GM12878 (cell line): Measurements from ENCODE around the gene TBC1D1. TPM values are rescaled to one million over a fixed set of nuclear protein-coding genes. Genes with fewer than 3 reads are reported as not detected.

Experiments
- ATAC-seq: fragments of 200-7000 bp; cut with Tn5 transposase; 3 replicates; pipeline ENCODE4 v1.9.1; 2020; ENCODE audit warnings: mild to moderate bottlenecking, moderate library complexity
- BruUV-seq: library from RNA; stranded (reverse); fragments of 400-500 nt; replicated peaks from 2 replicates; lab custom pipeline; 2021; lab: Mats Ljungman, UMichigan
- CTCF ChIA-PET: fragments of 300-600 bp; sonication (Branson Sonifier 250); formaldehyde crosslinking; extraction: SDS; loops from one replicate; lab custom pipeline; 2021; ENCODE audit warnings: inconsistent platforms; lab: Yijun Ruan, JAX
- POLR2A ChIA-PET: fragments of 350-600 bp; formaldehyde crosslinking; extraction: SDS; loops from one replicate; lab custom pipeline; 2021; ENCODE audit warnings: inconsistent platforms; lab: Charles Lee
- RAD21 ChIA-PET: fragments of 300-600 bp; sonication (Branson Sonifier 250); formaldehyde crosslinking; loops from one replicate; lab custom pipeline; 2023; ENCODE audit warnings: antibody characterized with exemption; ENCODE audit not compliant: unreplicated experiment; lab: Charles Lee
- SMC1A ChIA-PET: fragments of 300-600 bp; sonication (Branson Sonifier 250); formaldehyde crosslinking; loops from one replicate; lab custom pipeline; 2023; ENCODE audit not compliant: unreplicated experiment, uncharacterized antibody; lab: Charles Lee
- DNase-seq: peaks from one replicate; pipeline ENCODE4 v3.0.0-alpha.2; 2011; ENCODE audit warnings: low read depth, low spot score
- FAIRE-seq: peaks from 3 replicates; lab custom pipeline; 2011; peaks lifted over from hg19 to GRCh38; lab: Jason Lieb, UNC
- H2AFZ ChIP-seq: 2 replicates; pipeline ENCODE4 v1.6.0; 2011; ENCODE audit warnings: low read depth, low read length, control low read depth; ENCODE audit not compliant: control insufficient read depth
- H3K27ac ChIP-seq: 2 replicates; pipeline ENCODE4 v1.5.1; 2011; ENCODE audit warnings: control low read depth; ENCODE audit not compliant: control insufficient read depth, insufficient read depth
- H3K27me3 ChIP-seq, 2 experiments: replicated peaks in 1 of 2; 2 replicates each; pipeline versions ENCODE4 v1.6.0 to v1.6.1; 2011; ENCODE audit warnings: low read length in 1 of 2; ENCODE audit not compliant: control insufficient read depth in 2 of 2, insufficient read depth in 2 of 2
- H3K36me3 ChIP-seq, 2 experiments: 2 replicates each; pipeline ENCODE4 v1.5.1; 2011; ENCODE audit warnings: low read length in 1 of 2; ENCODE audit not compliant: control insufficient read depth in 2 of 2, insufficient read depth in 2 of 2
- H3K4me1 ChIP-seq: 2 replicates; pipeline ENCODE4 v1.6.1; 2011; ENCODE audit warnings: mild to moderate bottlenecking, low read length, moderate library complexity, mixed read lengths; ENCODE audit not compliant: control insufficient read depth, insufficient read depth
- H3K4me2 ChIP-seq: 2 replicates; pipeline ENCODE4 v1.6.0; 2011; ENCODE audit warnings: control low read depth; ENCODE audit not compliant: control insufficient read depth, insufficient read depth
- H3K4me3 ChIP-seq: fragments of 200-600 bp; sonication (generic); 2 replicates; pipeline ENCODE4 v1.5.1; 2016
- H3K79me2 ChIP-seq: 2 replicates; pipeline ENCODE4 v1.6.0; 2011; ENCODE audit warnings: low read length; ENCODE audit not compliant: control insufficient read depth, insufficient read depth
- H3K9ac ChIP-seq: 2 replicates; pipeline ENCODE4 v1.8.0; 2011; ENCODE audit warnings: low read length, control low read depth, mixed read lengths; ENCODE audit not compliant: control insufficient read depth, insufficient read depth
- H3K9me3 ChIP-seq: replicated peaks from 3 replicates; pipeline ENCODE4 v1.5.1; 2011; ENCODE audit warnings: mild to moderate bottlenecking, low read length; ENCODE audit not compliant: control insufficient read depth, insufficient read depth
- H4K20me1 ChIP-seq: 2 replicates; pipeline ENCODE4 v1.6.0; 2011; ENCODE audit not compliant: control insufficient read depth, insufficient read depth
- BACH1 ChIP-seq: fragments of 450-650 bp; IDR thresholded peaks from 2 replicates; pipeline ENCODE4 v1.6.1; 2017; ENCODE audit warnings: mild to moderate bottlenecking, borderline replicate concordance
- CHD1 ChIP-seq: IDR thresholded peaks from 2 replicates; pipeline ENCODE4 v1.6.1; 2012; ENCODE audit warnings: low read depth, low read length, improper control_type of control experiment
- CREB1 ChIP-seq: IDR thresholded peaks from 2 replicates; pipeline ENCODE4 v1.6.1; 2012; ENCODE audit warnings: low read depth, mild to moderate bottlenecking, inconsistent platforms
- NFXL1 ChIP-seq: fragments of 450-650 bp; IDR thresholded peaks from 2 replicates; pipeline ENCODE4 v1.6.1; 2017; ENCODE audit warnings: antibody characterized with exemption, mild to moderate bottlenecking, borderline replicate concordance
- POLR2AphosphoS2 ChIP-seq: IDR thresholded peaks from 2 replicates; pipeline ENCODE4 v1.6.1; 2011; ENCODE audit warnings: low read depth, mild to moderate bottlenecking, low read length, improper control_type of control experiment, moderate library complexity
- SMAD5 ChIP-seq: IDR thresholded peaks from 2 replicates; pipeline ENCODE4 v1.6.1; 2016; ENCODE audit warnings: antibody characterized with exemption, low read depth
- SMARCA5 ChIP-seq: fragments of 450-650 bp; IDR thresholded peaks from 2 replicates; pipeline ENCODE4 v1.6.1; 2017; ENCODE audit warnings: mild to moderate bottlenecking
- SREBF1 ChIP-seq: IDR thresholded peaks from 2 replicates; pipeline ENCODE4 v1.6.1; 2012; ENCODE audit warnings: mild to moderate bottlenecking, low read length
- SREBF2 ChIP-seq: IDR thresholded peaks from 2 replicates; pipeline ENCODE4 v1.6.1; 2012; ENCODE audit warnings: mild to moderate bottlenecking, low read length
- ZNF384 ChIP-seq: IDR thresholded peaks from 2 replicates; pipeline ENCODE4 v1.6.1; 2012; ENCODE audit warnings: low read depth, mild to moderate bottlenecking, low read length, improper control_type of control experiment, borderline replicate concordance
- WGBS: methylation state at CpG from one replicate; pipeline ENCODE4 v1.1.6; 2016; ENCODE audit warnings: low lambda C conversion rate; ENCODE audit not compliant: insufficient replicate concordance, insufficient coverage; ENCODE audit errors: missing lambda C conversion rate; 5-methylcytosine and 5-hydroxymethylcytosine counted together
- in situ Hi-C: fragments of 300-500 bp; cut with MboI; formaldehyde crosslinking; loops from 9 replicates; pipeline ENCODE4 v1.14.3; 2018; ENCODE audit warnings: mixed read lengths
- intact Hi-C: fragments of 100-400 bp; cut with micrococcal nuclease; formaldehyde crosslinking; loops from one replicate; pipeline ENCODE4 v1.14.2; 2022; ENCODE audit not compliant: unreplicated experiment
- polyA plus RNA-seq, 11 experiments: library from polyadenylated mRNA; depleted of rRNA in 4 of 11; unstranded in 6 of 11; stranded (reverse) in 5 of 11; fragments of >200 nt; fragmentation: Nextera tagmentation in 4 of 11; fragmentation: Illumina TruSeq in 1 of 11; extraction: Ambion mirVana in 4 of 11; extraction: Trizol in 1 of 11; gene quantifications; 1 replicate in 1 of 11; 2 replicates in 10 of 11; pipeline versions ENCODE4 v1.2.1 to v1.2.3, GENCODE V29; 2011 to 2016; ENCODE audit warnings: inconsistent platforms in 2 of 11, missing spikeins in 2 of 11, low read depth in 1 of 11
- total RNA-seq, 4 experiments: library from RNA; depleted of rRNA in 3 of 4; stranded (reverse); fragments of >200 nt in 3 of 4; fragmentation: Illumina TruSeq in 1 of 4; extraction: Trizol in 1 of 4; gene quantifications; 2 replicates each; pipeline versions ENCODE4 v1.2.1 to v1.2.3, GENCODE V29; 2013 to 2021
- TF ChIP-seq, protein P1 (sequence below): IDR thresholded peaks from 2 replicates; pipeline ENCODE4 v1.6.1; 2011; ENCODE audit warnings: mild to moderate bottlenecking, low read depth, low read length, moderate library complexity; ENCODE audit not compliant: insufficient replicate concordance

The TBC1D1 gene
- total and polyA plus RNA-seq, 10 of the 15 experiments (the other 5 are each of a cell fraction or from before 2014, with no cell fraction given), result 5.3 to 102 (median 57.8) TPM

DNA sequence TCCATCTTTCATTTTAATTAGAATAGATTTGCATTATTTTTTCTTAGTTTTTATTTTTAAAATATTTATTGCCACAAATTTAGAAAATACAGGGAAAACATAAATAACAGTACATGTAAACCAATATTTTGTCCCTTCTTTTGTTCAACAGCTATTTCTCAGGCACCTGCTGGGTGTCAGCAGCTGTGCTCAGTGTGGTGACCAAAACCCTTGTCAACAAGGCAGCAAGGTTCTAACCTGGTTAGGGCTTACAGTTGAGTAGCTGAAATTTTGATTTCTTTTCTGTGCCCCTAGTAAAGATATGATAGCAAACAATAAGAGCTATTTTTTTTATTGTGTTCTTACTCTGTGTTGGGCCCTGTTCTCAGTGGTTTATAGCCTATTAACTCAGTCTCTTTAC, 197.4 kb downstream of the TBC1D1 start:
- ChIA-PET CTCF (no interaction called here), RAD21 (interaction anchor here (0.5 to 1.0 kb wide), 2 partner anchors 8 to 89 kb away, joined by 3 read pairs; no protein-coding TSS in a partner anchor), POLR2A (interaction anchor here (1.8 kb wide), 1 partner anchor 44 kb away, joined by 5 read pairs; no protein-coding TSS in a partner anchor), SMC1A (interaction anchor here (0.7 to 3.0 kb wide), 6 partner anchors 10 to 40 kb away, joined by 3 to 10 read pairs (median 6); no protein-coding TSS in a partner anchor)
- Histone ChIP-seq H3K27me3 (no peaks in the 10 kb centered on the region), H3K36me3 (peaks cover 0 to 19% of the 10 kb centered on the region in 2 experiments; a peak in 2 of 4 replicates), H3K9ac (no peak overlapping the region), H3K4me1 (peaks cover 10% of the 10 kb centered on the region), H3K79me2 (no peaks in the 10 kb centered on the region), H3K4me3 (no peak overlapping the region), H4K20me1 (no peaks in the 10 kb centered on the region), H2AFZ (no peak overlapping the region), H3K4me2 (no peak overlapping the region), H3K27ac (no peak overlapping the region), H3K9me3 (no peaks in the 10 kb centered on the region)
- DNase-seq (no peak), ATAC-seq (no peak), FAIRE-seq (no peak)
- BruUV-seq, result no TSS peak
- intact Hi-C loops (no loop called here), in situ Hi-C loops (no loop called here)
- TF ChIP-seq BACH1, result no peak

DNA sequence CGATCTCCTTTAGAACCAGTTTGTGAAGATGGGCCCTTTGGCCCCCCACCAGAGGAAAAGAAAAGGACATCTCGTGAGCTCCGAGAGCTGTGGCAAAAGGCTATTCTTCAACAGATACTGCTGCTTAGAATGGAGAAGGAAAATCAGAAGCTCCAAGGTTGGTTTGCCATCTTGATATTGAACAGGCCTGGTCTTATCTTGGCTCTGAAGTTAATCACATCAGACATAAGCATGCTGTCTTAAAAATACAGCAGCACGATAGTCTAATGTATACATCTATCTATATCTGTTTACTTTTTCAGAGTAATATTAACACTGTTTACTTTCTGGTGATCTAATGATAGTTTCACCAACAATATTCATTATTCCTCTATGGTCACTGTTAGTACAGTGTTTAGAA, 199.1 kb downstream of the TBC1D1 start:
- H2AFZ ChIP-seq, result no peak overlapping the region
- H3K27me3 ChIP-seq, result no peaks in the 10 kb centered on the region
- in situ Hi-C loops, result no loop called here
- DNase-seq, result no peak
- H4K20me1 ChIP-seq, result no peaks in the 10 kb centered on the region
- no peak for FAIRE-seq
- no peaks in the 10 kb centered on the region for H3K9me3 ChIP-seq
- SMC1A ChIA-PET, result interaction anchor here (0.6 to 3.0 kb wide), 12 partner anchors 8 to 89 kb away, joined by 3 to 12 read pairs (median 5); no protein-coding TSS in a partner anchor
- H3K9ac ChIP-seq, result no peak overlapping the region
- RAD21 ChIA-PET, result interaction anchor here (0.5 to 1.8 kb wide), 6 partner anchors 11 to 161 kb away, joined by 3 to 5 read pairs (median 4); no protein-coding TSS in a partner anchor
- H3K79me2 ChIP-seq, result no peaks in the 10 kb centered on the region
- no peak overlapping the region for H3K4me2 ChIP-seq
- no TSS peak for BruUV-seq
- peak overlapping the region; percentile 33; the same call in 1 of the 2 replicates for H3K27ac ChIP-seq
- H3K4me3 ChIP-seq, result no peak overlapping the region
- CTCF ChIA-PET, result interaction anchor here (0.6 to 2.1 kb wide), 8 partner anchors 8 to 449 kb away, joined by 3 to 11 read pairs (median 3); no protein-coding TSS in a partner anchor
- TF ChIP-seq NFXL1 (no peak), SMARCA5 (no peak), CREB1 (no peak), SREBF1 (no peak), ZNF384 (no peak), SREBF2 (no peak), CHD1 (no peak), SMAD5 (no peak), POLR2AphosphoS2 (no peak)
- TF ChIP-seq, protein P1, sequence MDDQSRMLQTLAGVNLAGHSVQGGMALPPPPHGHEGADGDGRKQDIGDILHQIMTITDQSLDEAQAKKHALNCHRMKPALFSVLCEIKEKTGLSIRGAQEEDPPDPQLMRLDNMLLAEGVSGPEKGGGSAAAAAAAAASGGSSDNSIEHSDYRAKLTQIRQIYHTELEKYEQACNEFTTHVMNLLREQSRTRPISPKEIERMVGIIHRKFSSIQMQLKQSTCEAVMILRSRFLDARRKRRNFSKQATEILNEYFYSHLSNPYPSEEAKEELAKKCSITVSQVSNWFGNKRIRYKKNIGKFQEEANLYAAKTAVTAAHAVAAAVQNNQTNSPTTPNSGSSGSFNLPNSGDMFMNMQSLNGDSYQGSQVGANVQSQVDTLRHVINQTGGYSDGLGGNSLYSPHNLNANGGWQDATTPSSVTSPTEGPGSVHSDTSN, result no peak
- peaks cover 10% of the 10 kb centered on the region for H3K4me1 ChIP-seq
- 94% methylated on average over 4 of the region's 4 CpGs for WGBS
- ATAC-seq, result no peak
- intact Hi-C loops, result no loop called here
- POLR2A ChIA-PET, result interaction anchor here (0.7 to 1.2 kb wide), 3 partner anchors 22 to 639 kb away, joined by 3 to 4 read pairs (median 3); no protein-coding TSS in a partner anchor
- peaks cover 0 to 20% of the 10 kb centered on the region in 2 experiments; a peak in 2 of 4 replicates for H3K36me3 ChIP-seq
